CMK (cell line): ENCODE data around the gene MAX.
"Not testable (repeated sequence)": the region's sequence is repeated elsewhere in the genome, so short reads cannot be mapped to it uniquely, and the experiment has no call there.

ENCODE experiments used
- DNase-seq: peaks from one replicate; pipeline ENCODE4 v3.0.0-alpha.2; 2010; ENCODE audit warnings: low read depth

Gene MAX

GRCh38 chr14:65034021-65034420, 68.3 kb downstream of the MAX start:
- DNase-seq: no peak

GRCh38 chr14:65033181-65033580, 69.1 kb downstream of the MAX start:
- DNase-seq: no peak

- no peak for DNase-seq
These were observed 70.0 kb downstream of the MAX start for GRCh38 chr14:65032319-65032718.

GRCh38 chr14:65031321-65031720, 71.0 kb downstream of the MAX start:
- not testable (repeated sequence) for DNase-seq

GRCh38 chr14:65028937-65029336, 73.4 kb downstream of the MAX start:
- no peak for DNase-seq

GRCh38 chr14:65027127-65027799, 75.1 kb downstream of the MAX start:
- DNase-seq: no peak

GRCh38 chr14:65026526-65026925, 75.8 kb downstream of the MAX start:
- no peak for DNase-seq

- no peak for DNase-seq
These were observed 76.5 kb downstream of the MAX start for GRCh38 chr14:65025818-65026217.
